Esophagus muscularis mucosa (tissue), 4 donors: ENCODE data around the gene GBA2.

Source experiments
- CTCF ChIP-seq, 3 experiments: fragments of 200-600 bp in 2 of 3; fragments of 450-650 bp in 1 of 3; sonication (generic) in 2 of 3; IDR thresholded peaks; one replicate each; pipeline ENCODE4 v1.5.1; 2017 to 2019; ENCODE audit warnings: antibody characterized with exemption in 3 of 3, mild to moderate bottlenecking in 2 of 3, moderate library complexity in 1 of 3
- EP300 ChIP-seq: sonication (generic); formaldehyde crosslinking; IDR thresholded peaks from one replicate; pipeline ENCODE4 v1.6.1; 2017; ENCODE audit warnings: antibody characterized with exemption
- POLR2A ChIP-seq: fragments of 450-650 bp; IDR thresholded peaks from one replicate; pipeline ENCODE4 v1.6.1; 2017; ENCODE audit warnings: antibody characterized with exemption, moderate library complexity, mild to moderate bottlenecking, low read depth

- no peak for TF ChIP-seq CTCF (IDR thresholded peaks at IDR 0.05)
- TF ChIP-seq POLR2A = no peak
- TF ChIP-seq EP300 = no peak
Measured at GRCh38 chr9:35774907-35775635, 26.0 kb upstream of the GBA2 start.
